ENCODE data around the gene ELL. TPM values are rescaled to one million over a fixed set of nuclear protein-coding genes. Genes with fewer than 3 reads are reported as not detected.

Gene ELL
- polyA plus RNA-seq, 1 donor from 2014 or later, result 7.2 TPM

GRCh38 chr19:18478545-18479311 lies 43.1 kb downstream of the ELL start:
- Histone ChIP-seq H2AFZ (ENCODE audit: low read depth, low read length) (no peak overlapping the region), H3K36me3 (ENCODE audit: insufficient read depth, low read length) (no peaks in the 10 kb centered on the region), H3K9ac (ENCODE audit: low read length) (no peak overlapping the region), H4K20me1 (ENCODE audit: insufficient read depth) (no peaks in the 10 kb centered on the region), H3F3A (ENCODE audit: insufficient read depth, low read length, poor library complexity, severe bottlenecking) (no peaks in the 10 kb centered on the region), H3K9me3 (ENCODE audit: low read length) (no peaks in the 10 kb centered on the region), H3K4me3 (ENCODE audit: low read length) (no peak overlapping the region), H3K9me2 (ENCODE audit: insufficient read depth, low read length) (no peaks in the 10 kb centered on the region), H3K27ac (ENCODE audit: low read length) (no peak overlapping the region), H3K27me3 (ENCODE audit: insufficient read depth, low read depth, low read length) (no peaks in the 10 kb centered on the region), H3K4me2 (ENCODE audit: low read length) (no peak overlapping the region), H3K79me2 (replicated peaks; ENCODE audit: insufficient read depth, low read length) (no peaks in the 10 kb centered on the region)
- TF ChIP-seq TAF1 (IDR thresholded peaks at IDR 0.05; ENCODE audit: low read depth), result no peak
- TF ChIP-seq RAD21 (conservative IDR thresholded peaks at IDR 0.05), result no peak
- no peak for TF ChIP-seq EP300 (conservative IDR thresholded peaks at IDR 0.05; ENCODE audit: poor library complexity, severe bottlenecking)
- no peak for TF ChIP-seq MXI1 (conservative IDR thresholded peaks at IDR 0.05; ENCODE audit: poor library complexity, severe bottlenecking)
- no peak for TF ChIP-seq EZH2 (IDR thresholded peaks at IDR 0.05; ENCODE audit: borderline replicate concordance, insufficient read depth, low read length, poor library complexity, severe bottlenecking)
- no peak for TF ChIP-seq CTCF (IDR thresholded peaks at IDR 0.05; ENCODE audit: poor library complexity, severe bottlenecking)
- TF ChIP-seq REST (IDR thresholded peaks at IDR 0.05; ENCODE audit: borderline replicate concordance), result no peak
- no peak for TF ChIP-seq POLR2AphosphoS5 (IDR thresholded peaks at IDR 0.05)
- no peak for TF ChIP-seq SMC3 (conservative IDR thresholded peaks at IDR 0.05; ENCODE audit: poor library complexity)

GRCh38 chr19:18477974-18478373 lies 43.9 kb downstream of the ELL start:
- H3K9ac ChIP-seq (ENCODE audit: low read length), result no peak overlapping the region
- H3K27me3 ChIP-seq (ENCODE audit: insufficient read depth, low read depth, low read length), result no peaks in the 10 kb centered on the region
- no peak overlapping the region for H3K4me3 ChIP-seq (ENCODE audit: low read length)
- no peaks in the 10 kb centered on the region for H3F3A ChIP-seq (ENCODE audit: insufficient read depth, low read length, poor library complexity, severe bottlenecking)
- no peaks in the 10 kb centered on the region for H3K36me3 ChIP-seq (ENCODE audit: insufficient read depth, low read length)
- TF ChIP-seq RAD21 (conservative IDR thresholded peaks at IDR 0.05) (no peak), POLR2AphosphoS5 (IDR thresholded peaks at IDR 0.05) (no peak), EP300 (conservative IDR thresholded peaks at IDR 0.05; ENCODE audit: poor library complexity, severe bottlenecking) (no peak), TAF1 (IDR thresholded peaks at IDR 0.05; ENCODE audit: low read depth) (no peak), REST (IDR thresholded peaks at IDR 0.05; ENCODE audit: borderline replicate concordance) (no peak), SMC3 (conservative IDR thresholded peaks at IDR 0.05; ENCODE audit: poor library complexity) (no peak), CTCF (IDR thresholded peaks at IDR 0.05; ENCODE audit: poor library complexity, severe bottlenecking) (no peak), MXI1 (conservative IDR thresholded peaks at IDR 0.05; ENCODE audit: poor library complexity, severe bottlenecking) (no peak)
- H4K20me1 ChIP-seq (ENCODE audit: insufficient read depth), result no peaks in the 10 kb centered on the region
- no peaks in the 10 kb centered on the region for H3K9me2 ChIP-seq (ENCODE audit: insufficient read depth, low read length)
- no peaks in the 10 kb centered on the region for H3K9me3 ChIP-seq (ENCODE audit: low read length)
- no peak overlapping the region for H3K27ac ChIP-seq (ENCODE audit: low read length)
- no peaks in the 10 kb centered on the region for H3K79me2 ChIP-seq (replicated peaks; ENCODE audit: insufficient read depth, low read length)
- no peak overlapping the region for H3K4me2 ChIP-seq (ENCODE audit: low read length)
- no peak overlapping the region for H2AFZ ChIP-seq (ENCODE audit: low read depth, low read length)
